Central memory CD4-positive, alpha-beta T cell (primary cell): ENCODE results near the gene SLC52A3.
"Not testable (repeated sequence)": the region's sequence is repeated elsewhere in the genome, so short reads cannot be mapped to it uniquely, and the experiment has no call there.

ENCODE experiments used
- DNase-seq: peaks from one replicate; pipeline ENCODE4 v3.0.0; 2022
- total RNA-seq, 3 experiments: gene quantifications; one replicate each; lab custom pipeline; 2026; lab: John Stamatoyannopoulos, UW

Gene SLC52A3
- total RNA-seq, result 0 to 0.04 (median 0) reads per million in 3 experiments

- DNase-seq, result no peak
Measured at GRCh38 chr20:768426-768978, at the start of gene SLC52A3. SLC52A3 (minus strand) TSS chr20:768500; CDS start chr20:765774, 2,726 bp downstream.

GRCh38 chr20:815914-816606, 47.8 kb upstream of the SLC52A3 start:
- DNase-seq, result peak; percentile 57

- no peak for DNase-seq
Measured at GRCh38 chr20:815226-815625, 46.9 kb upstream of the SLC52A3 start.

GRCh38 chr20:813390-813789, 45.1 kb upstream of the SLC52A3 start:
- DNase-seq, result no peak

GRCh38 chr20:812435-812814, 44.1 kb upstream of the SLC52A3 start:
- not testable (repeated sequence) for DNase-seq

- DNase-seq, result not testable (repeated sequence)
Measured at GRCh38 chr20:811776-812434, 43.6 kb upstream of the SLC52A3 start.

GRCh38 chr20:805713-806112, 37.4 kb upstream of the SLC52A3 start:
- DNase-seq, result no peak

- no peak for DNase-seq
Measured at GRCh38 chr20:801678-802077, 33.4 kb upstream of the SLC52A3 start.

GRCh38 chr20:800026-800425, 31.7 kb upstream of the SLC52A3 start:
- not testable (repeated sequence) for DNase-seq

GRCh38 chr20:798746-799145, 30.4 kb upstream of the SLC52A3 start:
- DNase-seq, result not testable (repeated sequence)

- no peak for DNase-seq
Measured at GRCh38 chr20:796921-797320, 28.6 kb upstream of the SLC52A3 start.

GRCh38 chr20:792248-792647, 23.9 kb upstream of the SLC52A3 start:
- DNase-seq, result no peak

- DNase-seq, result no peak
Measured at GRCh38 chr20:791056-791455, 22.8 kb upstream of the SLC52A3 start.

GRCh38 chr20:787825-788224, 19.5 kb upstream of the SLC52A3 start:
- no peak for DNase-seq

- no peak for DNase-seq
Measured at GRCh38 chr20:779771-780170, 11.5 kb upstream of the SLC52A3 start.

- no peak for DNase-seq
Measured at GRCh38 chr20:776165-776564, 7.9 kb upstream of the SLC52A3 start.

GRCh38 chr20:775679-776135, 7.4 kb upstream of the SLC52A3 start:
- DNase-seq, result no peak

- DNase-seq, result no peak
Measured at GRCh38 chr20:774660-775057, 6.4 kb upstream of the SLC52A3 start.

GRCh38 chr20:774016-774659, 5.8 kb upstream of the SLC52A3 start:
- DNase-seq, result no peak

GRCh38 chr20:772806-773205, 4.5 kb upstream of the SLC52A3 start:
- no peak for DNase-seq

GRCh38 chr20:771741-772464, 3.6 kb upstream of the SLC52A3 start:
- DNase-seq, result no peak

- DNase-seq, result no peak
Measured at GRCh38 chr20:770691-771090, 2.4 kb upstream of the SLC52A3 start.

GRCh38 chr20:766906-767305, 1.4 kb downstream of the SLC52A3 start:
- DNase-seq, result no peak
